ENCODE measurements around the gene GMFB.
"Not testable (repeated sequence)": the region's sequence is repeated elsewhere in the genome, so short reads cannot be mapped to it uniquely, and the experiment has no call there.

Gene GMFB

DNA sequence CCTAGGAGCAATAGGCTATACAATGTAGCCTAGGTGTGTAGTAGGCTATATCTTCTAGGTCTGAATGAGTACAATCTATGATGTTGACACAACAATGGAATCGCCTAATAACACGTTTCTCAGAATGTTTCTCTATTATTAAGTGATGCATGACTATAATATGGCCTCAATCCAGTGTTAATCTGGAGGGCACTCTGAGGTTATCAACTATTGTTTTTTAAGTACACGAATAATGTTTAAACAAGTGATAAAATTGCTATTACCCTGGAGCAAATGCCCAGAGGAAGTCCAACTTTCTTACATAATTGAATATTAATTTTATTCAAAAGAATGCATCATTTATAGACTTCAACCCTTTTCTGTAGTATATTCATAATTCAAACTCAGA is 31.2 kb downstream of the GMFB start:
- FAIRE-seq = no peak

DNA sequence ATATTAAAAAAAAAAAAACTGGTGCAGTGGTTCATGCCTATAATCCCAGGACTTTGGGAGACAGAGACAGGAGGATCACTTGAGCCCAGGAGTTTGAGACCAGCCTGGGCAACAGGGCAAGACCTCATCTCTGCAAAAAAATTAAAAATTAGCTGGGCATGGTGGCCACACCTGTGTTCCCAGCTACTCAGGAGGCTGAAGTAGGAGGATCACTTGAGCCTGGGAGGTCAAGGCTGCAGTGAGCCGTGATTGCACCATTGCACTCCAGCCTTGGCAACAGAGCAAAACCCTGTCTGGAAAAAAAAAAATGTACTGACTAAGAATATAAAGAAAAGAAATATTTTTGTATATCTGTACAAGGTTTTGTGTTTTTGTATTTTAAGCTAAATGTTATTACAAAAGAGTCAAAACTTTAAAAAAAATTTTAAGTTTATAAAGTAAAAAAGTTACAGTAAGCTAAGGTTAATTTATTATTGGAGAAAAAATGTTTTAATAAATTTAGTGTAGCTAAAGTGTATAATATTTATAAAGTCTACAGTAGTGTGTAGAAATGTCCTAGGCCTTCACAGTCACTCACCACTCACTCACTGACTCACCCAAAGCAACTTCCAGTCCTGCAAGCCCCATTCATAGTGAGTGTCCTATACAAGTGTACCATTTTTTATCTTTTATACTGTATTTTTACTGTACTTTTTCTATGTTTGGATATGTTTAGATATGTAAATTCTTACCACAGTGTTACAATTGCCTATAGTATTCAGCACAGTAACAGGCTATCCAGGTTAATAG is 31.8 kb downstream of the GMFB start:
- not testable (repeated sequence) for FAIRE-seq

DNA sequence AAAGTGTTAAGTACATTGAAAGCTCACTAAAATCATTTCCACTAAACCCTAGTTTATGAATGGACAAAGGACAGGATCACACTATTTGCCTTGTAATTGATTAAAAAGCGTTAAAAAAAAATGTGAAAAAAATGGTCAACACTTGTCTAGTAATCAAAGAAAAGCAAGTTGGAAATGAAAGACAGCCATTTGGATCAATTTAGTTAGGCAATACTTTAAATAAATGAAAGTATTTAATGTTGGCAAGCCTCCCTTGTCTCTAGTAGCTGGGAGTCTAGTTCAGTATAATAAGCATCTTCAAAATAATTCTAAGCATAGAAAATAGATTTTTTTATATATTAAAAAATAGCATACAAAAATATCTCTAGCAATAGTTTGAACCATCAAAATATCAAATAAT is 33.4 kb downstream of the GMFB start:
- FAIRE-seq = no peak

DNA sequence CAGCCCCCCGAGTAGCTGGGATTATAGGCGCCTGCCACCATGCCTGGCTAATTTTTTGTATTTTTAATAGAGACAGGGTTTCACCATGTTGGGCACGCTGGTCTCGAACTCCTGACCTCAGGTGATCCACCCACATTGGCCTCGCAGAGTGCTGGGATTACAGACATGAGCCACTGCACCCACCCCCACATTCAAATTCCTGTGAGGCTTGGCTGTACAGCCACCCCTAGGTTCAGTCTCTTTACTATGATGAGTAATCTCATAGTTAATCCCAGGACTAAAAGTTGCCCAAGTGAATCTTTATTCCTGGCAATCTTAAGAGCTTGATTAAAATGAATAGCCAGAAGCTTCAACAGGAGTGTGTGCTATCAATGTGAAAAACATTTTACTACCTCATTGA is 34.8 kb downstream of the GMFB start:
- not testable (repeated sequence) for FAIRE-seq

DNA sequence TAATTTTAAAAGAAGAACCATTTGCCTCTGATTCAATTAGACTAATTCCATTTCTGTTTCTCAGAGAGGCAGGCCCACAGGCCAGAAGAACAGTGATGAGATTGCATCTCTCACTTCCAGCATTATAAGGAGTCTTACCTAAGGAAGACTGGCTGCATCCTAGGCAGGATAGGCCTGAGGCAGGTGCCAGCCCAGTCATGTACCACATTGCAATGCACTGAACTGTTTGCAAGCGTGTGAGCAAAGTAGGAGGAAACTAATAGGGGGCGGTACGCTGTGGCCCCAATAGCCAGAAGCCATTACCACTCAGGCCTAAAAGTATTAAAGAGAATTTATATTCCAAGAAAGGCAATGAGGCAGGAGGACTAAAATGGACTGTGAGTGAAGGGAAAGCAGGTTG is 35.5 kb downstream of the GMFB start:
- FAIRE-seq = no peak

DNA sequence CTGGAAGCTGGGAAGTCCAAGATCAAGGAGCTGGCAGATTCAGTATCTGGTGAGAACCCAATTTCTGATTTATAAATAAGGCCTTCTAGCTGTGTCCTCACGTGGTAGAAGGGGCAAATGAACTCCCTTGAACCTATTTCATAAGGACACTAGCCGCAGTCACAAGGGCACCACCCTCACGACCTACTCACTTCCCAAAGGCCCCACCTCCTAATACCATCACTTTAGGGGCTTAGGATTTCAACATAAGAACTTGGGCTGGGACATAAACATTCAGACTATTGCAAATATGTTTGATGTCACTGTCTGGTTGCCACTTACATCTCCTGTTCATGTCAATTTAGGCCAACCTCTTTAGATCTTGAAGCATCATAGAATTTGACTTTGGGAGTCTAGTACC is 36.8 kb downstream of the GMFB start:
- FAIRE-seq = no peak

DNA sequence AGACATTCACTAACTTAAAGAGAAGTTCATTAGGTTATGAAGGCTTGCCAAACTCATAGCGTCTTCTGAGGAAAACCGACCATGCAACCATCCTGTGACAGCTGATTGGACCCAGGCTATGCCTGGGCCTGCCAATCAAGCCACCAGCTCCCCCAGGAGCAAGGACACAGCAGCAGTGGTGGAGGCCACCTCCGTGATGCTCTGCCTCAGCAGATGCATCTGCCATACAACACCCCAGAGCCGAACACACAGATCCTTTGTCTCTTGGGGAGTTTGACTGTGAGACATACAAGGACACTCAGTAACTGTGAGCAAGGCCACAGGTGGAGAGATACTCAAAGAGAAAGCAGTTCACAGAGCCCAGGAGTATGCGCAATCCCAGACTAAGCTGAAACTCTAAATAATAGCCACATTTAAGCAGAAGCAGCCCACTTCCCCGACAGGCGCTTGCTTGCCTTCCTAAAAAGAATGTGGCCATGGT is 37.6 kb downstream of the GMFB start:
- FAIRE-seq = no peak

DNA sequence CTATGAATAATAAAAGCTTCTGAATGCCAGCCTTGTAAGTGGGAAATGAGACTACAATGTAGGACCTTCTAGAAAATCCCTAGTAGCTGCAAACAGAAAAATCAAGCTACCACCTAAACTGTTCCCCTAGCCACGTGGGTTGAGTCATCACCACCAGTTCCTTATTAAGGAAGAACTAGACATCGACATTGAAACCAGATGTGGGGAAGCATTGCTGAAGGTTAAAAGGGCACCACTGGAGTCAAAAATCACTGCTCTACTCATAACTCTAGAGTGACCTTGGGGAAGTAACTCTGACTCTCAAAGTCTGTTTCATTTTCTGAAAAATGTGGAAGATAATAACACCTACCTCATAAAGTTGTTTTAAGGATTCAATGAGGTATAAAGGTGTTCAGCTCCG is 38.2 kb downstream of the GMFB start:
- FAIRE-seq = no peak

DNA sequence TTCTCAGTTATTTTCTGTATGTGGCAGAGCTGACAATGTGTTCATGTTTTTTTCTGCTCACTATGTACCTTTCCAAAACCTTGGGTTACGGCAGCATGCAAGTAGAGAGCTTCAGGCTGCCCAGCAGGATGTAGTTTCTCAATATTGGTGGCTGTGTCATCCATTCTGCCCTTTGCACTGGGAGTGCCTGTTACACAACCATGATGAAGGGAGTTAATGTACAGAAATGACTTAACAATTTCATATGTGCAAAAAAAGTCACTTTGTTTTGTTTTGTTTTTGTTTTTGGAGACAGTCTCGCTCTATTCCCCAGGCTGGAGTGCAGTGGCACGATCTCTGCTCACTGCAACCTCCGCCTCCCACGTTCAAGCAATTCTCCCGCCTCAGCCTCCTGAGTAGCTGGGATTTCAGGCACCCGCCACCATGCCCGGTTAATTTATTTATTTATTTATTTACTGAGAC is 41.5 kb downstream of the GMFB start:
- FAIRE-seq = no peak

DNA sequence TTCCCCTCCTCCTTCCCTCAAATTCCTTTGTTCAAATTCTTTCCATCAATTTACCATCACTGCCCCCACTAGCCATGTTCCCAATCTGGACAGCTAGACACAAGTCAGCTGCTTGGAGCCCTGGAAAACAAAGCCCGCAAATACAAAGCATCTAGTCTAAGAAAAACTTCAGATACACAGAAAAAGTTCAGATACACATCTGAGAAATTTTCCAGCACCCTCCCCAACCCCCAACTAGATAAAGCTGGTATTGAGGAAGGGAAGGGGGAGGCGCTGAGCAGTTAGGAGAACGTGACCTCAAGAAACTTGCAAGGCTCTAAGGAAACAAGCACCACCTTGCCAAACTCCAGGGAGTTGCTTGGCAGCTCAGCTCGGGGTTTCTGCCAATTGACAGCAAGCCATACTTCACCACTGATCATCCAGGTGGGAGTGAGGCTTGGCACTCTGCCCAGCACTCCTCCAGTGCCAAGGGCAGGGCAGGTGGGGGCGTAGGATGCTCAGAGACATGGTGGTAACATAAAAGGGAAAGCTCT is 42.6 kb downstream of the GMFB start:
- FAIRE-seq = no peak

DNA sequence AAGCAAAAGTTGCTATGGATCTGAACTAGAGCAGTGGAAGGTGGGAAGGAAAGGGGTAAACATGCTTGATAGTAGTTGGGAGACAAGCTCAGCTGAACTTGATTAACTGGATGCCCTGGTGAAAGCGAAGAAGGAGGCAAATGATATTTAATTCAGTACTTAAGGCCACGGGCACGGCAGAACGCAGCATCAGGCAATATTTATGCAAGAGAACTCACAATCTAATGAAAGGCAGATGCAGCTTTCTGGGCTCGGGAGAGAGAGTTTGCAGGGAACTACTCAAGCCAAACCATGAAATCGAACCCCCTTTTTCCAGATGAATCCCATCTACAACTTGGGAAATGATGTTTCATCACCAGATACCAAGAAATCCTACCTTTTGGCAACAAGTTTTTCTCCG is 44.1 kb downstream of the GMFB start:
- FAIRE-seq = no peak

DNA sequence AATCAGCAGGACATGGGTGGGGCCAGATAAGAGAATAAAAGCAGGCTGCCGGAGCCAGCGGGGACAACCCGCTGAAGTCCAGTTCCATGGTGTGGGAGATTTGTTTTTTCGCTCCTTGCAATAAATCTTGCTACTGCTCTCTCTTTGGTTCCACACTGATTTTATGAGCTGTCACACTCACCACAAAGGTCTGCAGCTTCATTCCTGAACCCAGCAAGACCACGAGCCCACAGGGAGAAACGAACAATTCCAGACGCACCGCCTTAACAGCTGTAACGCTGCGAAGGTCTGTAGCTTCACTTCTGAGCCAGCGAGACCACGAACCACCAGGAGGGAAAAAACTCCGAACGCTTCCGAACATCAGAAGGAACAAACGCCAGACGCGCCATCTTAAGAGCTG is 44.8 kb downstream of the GMFB start:
- FAIRE-seq = no peak

DNA sequence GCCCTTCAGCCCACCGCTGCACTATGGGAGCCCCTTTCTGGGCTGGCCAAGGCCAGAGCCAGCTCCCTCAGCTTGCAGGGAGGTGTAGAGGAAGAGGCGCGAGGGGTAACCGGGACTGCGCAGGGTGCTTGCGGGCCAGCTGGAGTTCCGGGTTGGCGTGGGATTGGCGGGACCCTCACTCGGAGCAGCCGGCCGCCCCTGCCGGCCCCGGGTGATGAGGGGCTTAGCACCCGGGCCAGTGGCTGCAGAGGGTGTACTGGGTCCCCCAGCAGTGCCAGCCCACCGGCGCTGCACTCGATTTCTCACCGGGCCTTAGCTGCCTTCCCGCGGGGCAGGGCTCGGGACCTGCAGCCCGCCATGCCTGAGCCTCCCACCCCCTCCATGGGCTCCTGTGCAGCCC is 45.8 kb downstream of the GMFB start:
- not testable (repeated sequence) for FAIRE-seq

DNA sequence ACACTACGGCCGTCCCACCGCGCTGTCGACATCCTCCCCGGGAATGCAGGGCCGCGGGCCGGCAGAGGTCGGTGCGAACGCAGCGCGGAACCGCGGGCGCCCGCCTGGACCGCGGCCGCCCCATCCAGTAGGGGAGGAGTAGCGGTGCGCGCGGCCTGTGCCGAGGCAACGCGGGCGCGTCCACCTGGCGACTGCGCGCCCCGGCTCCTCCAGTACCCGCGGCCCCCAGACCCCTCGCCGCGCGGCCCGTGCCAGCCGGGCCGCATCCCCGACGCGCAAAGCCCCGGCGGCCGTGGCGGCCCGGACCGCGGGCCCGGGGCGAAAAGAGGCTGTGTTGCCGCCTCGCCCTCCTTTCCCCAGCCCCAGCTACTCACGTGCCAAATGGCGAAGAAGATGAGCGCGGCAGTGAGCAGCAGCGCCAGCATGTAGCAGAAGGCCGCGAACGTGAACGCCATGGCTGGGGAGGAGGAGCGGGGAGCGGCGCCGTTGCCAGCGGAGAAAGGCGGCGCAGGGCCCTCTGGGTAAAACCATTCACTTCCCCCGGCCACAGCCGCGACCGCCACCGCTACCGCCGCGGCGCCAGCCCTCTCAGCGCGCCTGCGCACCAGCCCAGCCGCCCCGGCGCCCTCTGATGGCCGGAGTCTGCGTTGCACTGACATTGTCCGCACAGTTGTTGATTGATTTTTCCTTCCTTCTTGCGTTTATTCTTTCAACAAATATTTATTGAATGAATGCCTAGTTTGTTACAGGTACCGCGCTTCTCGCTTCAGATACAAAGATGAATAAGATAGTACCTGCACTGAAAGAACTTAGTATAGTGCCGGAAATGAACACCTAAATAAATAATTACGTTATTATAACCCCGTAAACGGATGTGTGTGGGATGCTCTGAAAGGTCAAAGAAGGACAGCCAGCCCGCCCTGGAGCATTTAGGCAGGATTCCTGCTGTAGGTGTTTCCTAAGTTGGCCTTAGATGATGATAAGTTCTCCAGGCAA is 47.6 kb downstream of the GMFB start, which contains the start of gene CNIH1:
Gene CNIH1, minus strand, starts transcription at position 502 of the 996 bp plus-strand sequence. Its CDS starts 47 bp downstream, at position 455.
- no peak for FAIRE-seq

DNA sequence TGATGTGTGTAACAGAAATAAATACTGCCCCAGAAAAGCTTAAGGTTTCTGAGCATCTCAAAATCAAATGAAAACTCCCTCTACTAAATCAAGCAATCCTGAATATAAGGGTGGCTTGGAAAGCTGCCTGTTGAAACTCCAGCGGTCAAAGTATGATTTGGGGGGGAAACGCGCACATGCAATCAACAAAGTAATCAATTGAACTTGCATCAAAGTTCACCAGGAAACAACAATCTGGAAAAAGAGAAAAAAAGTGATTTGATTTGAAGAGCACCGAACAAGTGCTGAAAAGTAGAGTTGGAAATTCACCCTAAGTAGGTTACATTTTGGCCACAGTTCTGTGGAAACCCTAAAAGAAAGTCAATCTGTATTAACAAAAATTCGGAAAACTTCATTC is 48.3 kb downstream of the GMFB start:
- no peak for FAIRE-seq

DNA sequence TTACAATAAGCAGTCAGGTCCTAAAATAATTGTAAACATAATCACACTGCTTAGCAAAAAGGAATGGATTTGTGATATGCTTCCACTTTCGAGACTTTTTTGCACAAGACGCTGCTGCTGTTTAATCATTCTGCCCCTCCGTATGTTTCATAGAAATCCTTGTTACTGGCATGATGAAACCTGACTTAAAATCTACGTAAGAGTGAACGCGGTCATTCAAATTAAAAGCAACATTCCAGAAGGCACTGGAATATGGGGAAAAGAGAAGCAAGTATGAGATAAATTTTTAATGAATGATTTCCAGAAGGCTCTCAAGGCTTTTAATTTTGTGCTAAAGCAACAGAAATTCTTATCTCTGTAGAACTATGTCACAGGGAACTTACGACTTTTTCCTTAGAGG is 48.7 kb downstream of the GMFB start:
- no peak for FAIRE-seq

DNA sequence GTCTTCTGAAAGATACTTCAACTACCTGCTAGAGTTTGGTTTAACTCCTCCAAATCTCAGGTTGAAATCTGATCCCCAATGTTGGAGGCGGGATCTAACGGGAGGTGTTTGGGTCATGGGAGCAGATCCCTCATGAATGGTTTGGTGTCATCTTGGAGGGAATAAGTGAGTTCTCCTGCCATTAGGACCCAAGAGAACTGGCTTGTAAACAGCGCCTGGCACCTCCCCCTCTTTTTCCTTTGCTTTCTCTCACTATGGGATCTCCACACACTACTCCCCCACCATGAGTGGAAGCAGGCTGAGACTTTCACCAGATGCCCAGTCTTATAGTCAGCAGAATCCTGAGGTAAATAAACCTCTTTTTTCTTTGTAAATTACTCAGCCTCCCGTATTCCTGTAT is 50.1 kb downstream of the GMFB start:
- no peak for FAIRE-seq

DNA sequence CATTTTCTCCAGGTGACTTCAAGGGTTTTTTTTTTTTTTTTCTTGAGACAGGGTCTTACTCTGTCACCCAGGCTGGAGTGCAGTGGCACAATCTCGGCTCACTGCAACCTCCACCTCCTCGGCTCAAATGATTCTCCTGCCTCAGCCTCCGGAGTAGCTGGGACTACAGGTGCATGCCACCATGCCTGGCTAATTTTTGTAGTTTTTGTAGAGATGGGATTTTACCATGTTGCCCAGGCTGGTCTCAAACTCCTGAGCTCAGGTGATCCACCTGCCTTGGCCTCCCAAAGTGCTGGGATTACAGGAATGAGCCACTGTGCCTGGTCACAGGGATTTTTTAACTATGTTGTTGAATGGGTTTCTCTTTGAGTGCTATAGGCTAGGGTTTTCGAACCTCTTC is 50.8 kb downstream of the GMFB start:
- not testable (repeated sequence) for FAIRE-seq

DNA sequence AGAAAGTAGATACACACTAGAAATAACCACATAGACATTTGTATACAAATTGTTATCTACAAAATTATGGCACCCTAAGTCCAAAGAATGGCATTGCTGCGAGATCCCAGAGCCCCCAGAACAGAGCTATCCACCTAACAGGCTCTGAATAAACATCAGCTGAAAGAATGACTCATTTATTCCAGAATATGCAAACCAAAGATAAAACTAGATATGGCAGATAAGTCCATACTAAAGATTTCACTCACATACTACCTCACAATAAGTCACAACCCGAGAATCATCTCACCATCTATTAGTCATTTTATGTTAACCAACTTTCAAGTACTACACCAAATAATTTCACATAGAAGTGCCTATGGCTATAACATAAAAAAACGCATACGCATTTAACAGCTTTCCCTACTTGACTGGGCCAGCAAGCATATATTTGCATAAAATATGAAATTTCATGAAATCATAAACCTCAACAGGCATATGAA is 53.2 kb downstream of the GMFB start:
- FAIRE-seq = peak; percentile 41

DNA sequence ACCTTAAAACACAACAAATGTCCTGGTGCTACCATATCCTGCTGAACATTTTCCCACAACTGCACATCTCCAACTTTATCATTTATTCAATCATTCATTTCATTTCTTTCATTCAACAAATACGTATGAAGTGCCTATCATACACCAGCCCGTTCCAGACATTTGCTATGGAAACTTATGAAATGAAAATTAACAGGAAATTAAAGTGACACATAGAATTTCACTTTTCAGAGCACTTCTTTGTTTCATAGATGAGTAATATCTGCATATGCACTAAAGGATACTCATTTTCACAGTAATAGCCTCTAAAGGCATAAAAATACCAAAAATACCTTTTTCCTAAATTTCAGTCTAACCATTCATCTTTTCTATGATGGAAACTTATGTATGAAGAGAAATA is 60.3 kb downstream of the GMFB start:
- no peak for FAIRE-seq

DNA sequence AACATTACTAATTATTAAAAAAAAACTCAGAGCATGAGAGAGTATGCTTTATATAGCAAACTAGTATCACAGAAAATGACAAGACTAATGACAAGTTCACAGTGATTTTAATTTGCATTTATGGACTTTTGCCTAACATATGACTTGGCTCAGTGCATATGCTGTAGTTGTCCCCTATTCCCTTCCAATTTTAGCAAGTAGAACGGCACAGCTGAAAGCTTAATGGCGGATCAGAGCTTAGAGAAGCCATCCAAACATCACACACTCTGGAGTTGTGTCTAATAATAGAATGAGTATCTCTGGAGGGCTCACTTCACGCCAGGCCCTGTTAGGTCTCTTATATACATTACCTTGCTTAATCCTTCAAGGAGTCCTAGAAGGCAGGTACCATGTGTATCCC is 60.9 kb downstream of the GMFB start:
- no peak for FAIRE-seq

DNA sequence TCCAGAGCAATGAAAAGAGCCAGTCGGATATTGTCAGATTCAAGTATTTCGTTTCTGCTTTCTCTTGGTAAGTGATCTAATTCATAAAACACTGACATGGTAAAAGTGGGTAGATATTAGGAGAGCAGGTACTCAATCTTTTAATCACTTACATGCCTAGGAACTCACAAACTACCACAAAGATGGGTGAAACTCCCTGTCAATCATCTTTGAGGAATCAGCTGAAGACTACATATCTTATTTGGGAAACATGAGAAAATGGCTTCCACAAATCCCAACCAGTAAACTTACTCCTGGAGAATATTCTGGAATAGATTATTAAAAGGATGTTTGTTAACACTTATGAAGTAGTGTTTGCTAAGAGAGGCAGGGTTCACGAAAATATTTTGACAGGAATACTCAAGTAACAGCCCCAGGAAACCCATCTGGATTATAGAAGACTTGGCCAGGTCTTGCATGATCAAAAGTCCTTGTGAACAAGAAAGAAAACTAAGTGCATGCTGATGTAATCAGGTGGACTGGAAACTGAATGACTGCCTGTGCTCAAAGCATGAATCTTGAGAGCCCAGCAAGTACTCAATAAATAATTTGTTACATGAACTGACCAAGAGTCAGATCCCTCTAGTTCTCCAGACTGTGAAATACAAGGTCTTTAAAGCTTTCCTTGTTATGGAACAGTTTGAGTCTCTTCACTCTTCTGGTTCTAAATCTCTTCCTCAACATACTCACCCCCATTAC is 63.1 kb downstream of the GMFB start:
- FAIRE-seq = no peak

All from islet of Langerhans (tissue), 1 donor.